ENCODE results near the gene PPP2R2C. TPM values are rescaled to one million over a fixed set of nuclear protein-coding genes. Genes with fewer than 3 reads are reported as not detected.

Gene PPP2R2C
- total RNA-seq, 1 experiment from 2014 or later: 32.9 TPM

- ChIA-PET RAD21 (ENCODE audit: low non-redundant PET in 1 of 2, low total read pairs in 2 of 2, uncharacterized antibody in 2 of 2, unreplicated experiment in 2 of 2) (no interaction called here), CTCF (no interaction called here), POLR2A (no interaction called here)
- Histone ChIP-seq H2AFZ (ENCODE audit: low read depth, low read length, poor library complexity, severe bottlenecking) (no peak overlapping the region), H3K9me2 (ENCODE audit: insufficient read depth) (no peaks in the 10 kb centered on the region), H3K27ac (ENCODE audit: low read depth, low read length) (no peak overlapping the region), H3K9ac (ENCODE audit: low read length) (no peak overlapping the region), H3K79me2 (ENCODE audit: insufficient read depth, low read length) (no peaks in the 10 kb centered on the region), H3K4me2 (ENCODE audit: low read length) (no peak overlapping the region), H3K4me3 (replicated peaks in 1 of 2; ENCODE audit: low read depth in 1 of 2, low read length in 2 of 2) (no peak overlapping the region), H3K36me3 (ENCODE audit: control insufficient read depth in 1 of 2, insufficient read depth in 2 of 2, low read length in 2 of 2) (no peaks in the 10 kb centered on the region), H3K9me3 (ENCODE audit: control insufficient read depth in 1 of 2, insufficient read depth in 1 of 2, low read depth in 1 of 2, low read length in 2 of 2) (no peaks in the 10 kb centered on the region), H4K20me1 (ENCODE audit: insufficient read depth) (no peaks in the 10 kb centered on the region), H3K4me1 (ENCODE audit: control insufficient read depth in 1 of 2, insufficient read depth in 2 of 2, low read length in 2 of 2) (no peaks in the 10 kb centered on the region), H3K27me3 (ENCODE audit: insufficient read depth, low read length) (no peaks in the 10 kb centered on the region)
- no peak for DNase-seq (ENCODE audit: low read depth, low spot score)
- intact Hi-C loops (cut with micrococcal nuclease): no loop called here
- no peak for ATAC-seq
- no TSS peak for BruUV-seq (replicated peaks)
- TF ChIP-seq SRF (IDR thresholded peaks at IDR 0.05; ENCODE audit: low read depth) (no peak), EGR1 (IDR thresholded peaks at IDR 0.05; ENCODE audit: low read depth) (no peak), FOSL1 (IDR thresholded peaks at IDR 0.05; ENCODE audit: low read depth) (no peak), EZH2phosphoT487 (IDR thresholded peaks at IDR 0.05; ENCODE audit: borderline replicate concordance) (no peak), ZNF274 (IDR thresholded peaks at IDR 0.05; ENCODE audit: low read depth, low read length) (no peak), SIN3A (IDR thresholded peaks at IDR 0.05; ENCODE audit: low read depth) (no peak), SP1 (IDR thresholded peaks at IDR 0.05; ENCODE audit: low read depth) (no peak), CTCF (IDR thresholded peaks at IDR 0.05 in 2 of 3, conservative IDR thresholded peaks at IDR 0.05 in 1 of 3; ENCODE audit: borderline replicate concordance in 1 of 3, insufficient read depth in 1 of 3, low read depth in 2 of 3, low read length in 2 of 3) (no peak), ELF1 (IDR thresholded peaks at IDR 0.05; ENCODE audit: borderline replicate concordance, low read depth) (no peak), TCF7L2 (IDR thresholded peaks at IDR 0.05; ENCODE audit: borderline replicate concordance, extremely low read depth, insufficient read depth, insufficient read length) (no peak), POLR2AphosphoS5 (IDR thresholded peaks at IDR 0.05; ENCODE audit: low read depth, low read length) (no peak), CEBPB (IDR thresholded peaks at IDR 0.05; ENCODE audit: low read depth) (no peak), REST (IDR thresholded peaks at IDR 0.05; ENCODE audit: low read depth) (no peak), YY1 (IDR thresholded peaks at IDR 0.05; ENCODE audit: extremely low read depth, insufficient replicate concordance, low read depth, low read length) (no peak), EZH2 (IDR thresholded peaks at IDR 0.05) (no peak)
Observed at GRCh38 chr4:6494431-6495295, 22.2 kb upstream of the PPP2R2C start.

Measured in HCT116 (cell line).